Gastrocnemius medialis (tissue), 4 donors: Measurements from ENCODE around the gene AVL9. TPM values are rescaled to one million over a fixed set of nuclear protein-coding genes. Genes with fewer than 3 reads are reported as not detected.
A peak's percentile ranks its signal among the peaks of the same experiment; 100 is the strongest.
"Not testable (repeated sequence)": the region's sequence is repeated elsewhere in the genome, so short reads cannot be mapped to it uniquely, and the experiment has no call there.

Experiments
- ATAC-seq, 2 donors: fragments of 150-250 bp; one replicate each; pipeline ENCODE4 v1.9.1; 2016
- DNase-seq, 2 donors: peaks; one replicate each; pipeline ENCODE4 v3.0.0-alpha.2; 2019
- H3K27ac ChIP-seq, 4 donors: fragments of 200-600 bp; sonication (generic); 1 replicate in 1 of 4; 2 replicates in 3 of 4; pipeline ENCODE4 v1.5.1; 2016 to 2018; ENCODE audit warnings: mild to moderate bottlenecking in 2 of 4, moderate library complexity in 1 of 4
- H3K27me3 ChIP-seq, 3 donors: fragments of 200-600 bp; sonication (generic) in 2 of 3; 1 replicate in 1 of 3; 2 replicates in 2 of 3; pipeline versions ENCODE4 v1.5.1 to v1.6.0; 2016 to 2019; ENCODE audit warnings: mild to moderate bottlenecking in 1 of 3, moderate library complexity in 1 of 3
- H3K36me3 ChIP-seq, 2 donors: fragments of 200-600 bp; sonication (generic) in 1 of 2; one replicate each; pipeline ENCODE4 v1.5.1; 2017 to 2018
- H3K4me1 ChIP-seq, 2 donors: fragments of 200-600 bp; sonication (generic) in 1 of 2; one replicate each; pipeline ENCODE4 v1.5.1; 2016 to 2017; ENCODE audit warnings: mild to moderate bottlenecking in 2 of 2
- H3K4me3 ChIP-seq, 4 donors: fragments of 200-600 bp; sonication (generic) in 3 of 4; 1 replicate in 1 of 4; 2 replicates in 3 of 4; pipeline ENCODE4 v1.5.1; 2016 to 2019; ENCODE audit warnings: mild to moderate bottlenecking in 2 of 4
- H3K9me3 ChIP-seq, 3 donors: fragments of 200-600 bp; sonication (generic) in 2 of 3; 1 replicate in 1 of 3; 2 replicates in 2 of 3; pipeline ENCODE4 v1.5.1; 2016 to 2019
- CTCF ChIP-seq, 5 experiments: fragments of 450-650 bp in 3 of 5; fragments of 200-600 bp in 2 of 5; sonication (generic) in 2 of 5; IDR thresholded peaks in 4 of 5; conservative IDR thresholded peaks in 1 of 5; 1 replicate in 4 of 5; 2 replicates in 1 of 5; pipeline ENCODE4 v1.5.1; 2016 to 2019; ENCODE audit warnings: antibody characterized with exemption in 5 of 5, mild to moderate bottlenecking in 3 of 5, moderate library complexity in 3 of 5
- POLR2A ChIP-seq, 2 donors: fragments of 450-650 bp; IDR thresholded peaks; one replicate each; pipeline ENCODE4 v1.6.1; 2017; ENCODE audit warnings: antibody characterized with exemption in 2 of 2, mild to moderate bottlenecking in 2 of 2, moderate library complexity in 2 of 2
- in situ Hi-C, 4 donors: fragments of 200-750 bp; cut with MboI; loops; one replicate each; pipeline versions ENCODE4 v1.15.0 to v1.8.0; 2017; ENCODE audit warnings: low sequenced_read_pairs in 4 of 4
- intact Hi-C: fragments of 100-400 bp; cut with DNase I; formaldehyde crosslinking; loops from one replicate; pipeline ENCODE4 v1.15.1; 2023; ENCODE audit warnings: low total_unique reads
- total RNA-seq, 4 donors: library from RNA; depleted of rRNA; stranded (reverse); fragments of >200 nt; gene quantifications; one replicate each; pipeline versions ENCODE4 v1.1.0 to v1.2.3, GENCODE V29; 2016

The AVL9 gene
- total RNA-seq, 4 donors from 2014 or later: 22.3 to 27.6 (median 25.5) TPM

GRCh38 chr7:32490127-32490796 is 5.0 kb upstream of the AVL9 start, which contains the start of gene LSM5:
Gene LSM5, minus strand, starts transcription at chr7:32490380. Its CDS starts 15 bp downstream, at chr7:32490365.
- TF ChIP-seq CTCF (IDR thresholded peaks at IDR 0.05 in 4 of 5, conservative IDR thresholded peaks at IDR 0.05 in 1 of 5) (no peak), POLR2A (IDR thresholded peaks at IDR 0.05) (peak in 1 of 2 donors; percentile 40)
- in situ Hi-C loops: loop anchor here in 3 of 4 donors (25.0 kb wide), 4 partner anchors 572 to 753 kb away; partner anchors contain the start of genes BBS9 (in 1 of the 3) and NT5C3A (in 1 of the 3)
- H3K4me1 ChIP-seq: peaks cover 13 to 18% of the 10 kb centered on the region in 2 donors
- peak within 1 kb of the TSS; percentile 71 to 84 (median 82) for H3K4me3 ChIP-seq
- H3K27me3 ChIP-seq: no peaks in the 10 kb centered on the region
- peak within 1 kb of the TSS; percentile 86 to 92 (median 88) for H3K27ac ChIP-seq
- peak; percentile 93 for ATAC-seq
- intact Hi-C loops: loop anchor here (2.0 to 10.0 kb wide), 7 partner anchors 42 to 635 kb away; partner anchors contain the start of genes BBS9 and KBTBD2
- DNase-seq: peak; percentile 86 to 90
- no peaks in the 10 kb centered on the region for H3K9me3 ChIP-seq
- H3K36me3 ChIP-seq: peaks cover 0 to 20% of the 10 kb centered on the region in 2 donors

- peak overlapping the region; percentile 63 to 98 (median 74) for H3K4me3 ChIP-seq
- in situ Hi-C loops: loop anchor here in 3 of 4 donors (25.0 kb wide), 4 partner anchors 567 to 758 kb away; partner anchors contain the start of genes BBS9 (in 1 of the 3) and NT5C3A (in 1 of the 3)
- TF ChIP-seq POLR2A (IDR thresholded peaks at IDR 0.05) (peak in 1 of 2 donors; percentile 71), CTCF (IDR thresholded peaks at IDR 0.05 in 4 of 5, conservative IDR thresholded peaks at IDR 0.05 in 1 of 5) (peak in 1 of 5 experiments; percentile 9)
- H3K27ac ChIP-seq: peak overlapping the region; percentile 91 to 98 (median 96)
- H3K9me3 ChIP-seq: no peaks in the 10 kb centered on the region
- ATAC-seq: peak; percentile 23 to 30
- no peak for DNase-seq
- intact Hi-C loops: loop anchor here (5.0 to 10.0 kb wide), 6 partner anchors 37 to 630 kb away; partner anchors contain the start of genes BBS9 and KBTBD2
- peaks cover 18 to 21% of the 10 kb centered on the region in 2 donors for H3K4me1 ChIP-seq
- no peaks in the 10 kb centered on the region for H3K36me3 ChIP-seq
- H3K27me3 ChIP-seq: no peaks in the 10 kb centered on the region
Measured at GRCh38 chr7:32494946-32495297, 367 bp upstream of the AVL9 start.

- H3K4me3 ChIP-seq: peak overlapping the region; percentile 76 to 98 (median 88)
- no peak for DNase-seq
- peaks cover 23 to 28% of the 10 kb centered on the region in 2 donors for H3K4me1 ChIP-seq
- H3K27ac ChIP-seq: peak overlapping the region; percentile 91 to 98 (median 96)
- intact Hi-C loops (loop anchor here (10.0 kb wide), 2 partner anchors 549 to 629 kb away; partner anchors contain the start of gene BBS9), in situ Hi-C loops (loop anchor here in 3 of 4 donors (25.0 kb wide), 4 partner anchors 566 to 759 kb away; partner anchors contain the start of genes BBS9 (in 1 of the 3) and NT5C3A (in 1 of the 3))
- no peaks in the 10 kb centered on the region for H3K9me3 ChIP-seq
- no peaks in the 10 kb centered on the region for H3K27me3 ChIP-seq
- H3K36me3 ChIP-seq: no peaks in the 10 kb centered on the region
- TF ChIP-seq POLR2A (IDR thresholded peaks at IDR 0.05): no peak
- TF ChIP-seq CTCF (IDR thresholded peaks at IDR 0.05 in 4 of 5, conservative IDR thresholded peaks at IDR 0.05 in 1 of 5): no peak
- ATAC-seq: no peak
Measured at GRCh38 chr7:32496052-32496813, 944 bp downstream of the AVL9 start.

DNA sequence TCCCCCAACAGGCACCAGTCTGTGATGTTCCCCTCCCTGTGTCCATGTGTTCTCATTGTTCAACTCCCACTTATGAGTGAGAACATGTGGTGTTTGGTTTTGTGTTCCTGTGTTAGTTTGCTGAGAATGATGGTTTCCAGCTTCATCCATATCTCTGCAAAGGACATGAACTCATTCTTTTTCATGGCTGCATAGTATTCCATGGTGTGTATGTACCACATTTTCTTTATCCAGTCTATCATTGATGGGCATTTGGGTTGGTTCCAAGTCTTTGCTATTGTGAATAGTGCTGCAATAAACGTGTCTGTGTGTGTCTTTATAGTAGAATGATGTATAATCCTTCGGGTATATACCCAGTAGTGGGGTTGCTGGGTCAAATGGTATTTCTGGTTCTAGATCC is 4.5 kb downstream of the AVL9 start:
- H3K4me1 ChIP-seq: peaks cover 30 to 36% of the 10 kb centered on the region in 2 donors
- not testable (repeated sequence) for H3K4me3 ChIP-seq, DNase-seq, H3K27me3 ChIP-seq, H3K9me3 ChIP-seq, ATAC-seq, H3K36me3 ChIP-seq, H3K27ac ChIP-seq
- intact Hi-C loops: loop anchor here (10.0 kb wide), 2 partner anchors 545 to 625 kb away; partner anchors contain the start of gene BBS9
- in situ Hi-C loops: loop anchor here in 3 of 4 donors (25.0 kb wide), 4 partner anchors 563 to 762 kb away; partner anchors contain the start of genes BBS9 (in 1 of the 3) and NT5C3A (in 1 of the 3)

DNA sequence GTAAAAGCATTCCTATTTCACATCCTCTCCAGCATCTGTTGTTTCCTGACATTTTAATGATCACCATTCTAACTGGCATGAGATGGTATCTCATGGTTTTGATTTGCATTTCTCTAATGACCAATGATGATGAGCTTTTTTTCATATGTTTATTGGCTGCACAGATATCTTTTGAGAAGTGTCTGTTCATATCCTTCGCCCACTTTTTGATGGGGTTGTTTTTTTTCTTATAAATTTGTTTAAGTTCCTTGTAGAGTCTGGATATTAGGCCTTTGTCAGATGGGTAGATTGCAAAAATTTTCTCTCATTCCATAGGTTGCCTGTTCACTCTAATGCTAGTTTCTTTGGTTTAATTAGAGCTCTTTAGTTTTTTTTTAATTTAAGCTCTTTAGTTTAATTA is 4.9 kb downstream of the AVL9 start:
- in situ Hi-C loops, H3K27me3 ChIP-seq, intact Hi-C loops, DNase-seq, ATAC-seq, H3K36me3 ChIP-seq, H3K4me3 ChIP-seq, H3K9me3 ChIP-seq: not testable (repeated sequence)
- Histone ChIP-seq H3K27ac (peak overlapping the region in 1 of 4 donors; percentile 37), H3K4me1 (peaks cover 29 to 36% of the 10 kb centered on the region in 2 donors)
